Fibroblast of lung (primary cell): ENCODE results near the gene ITGA3.

ENCODE experiments used
- EZH2 ChIP-seq: IDR thresholded peaks from 2 replicates; pipeline ENCODE4 v1.5.1; 2012; ENCODE audit warnings: low read length, control low read depth, mild to moderate bottlenecking; ENCODE audit errors: missing control alignments
- TF ChIP-seq, protein P1 (sequence below), 2 donors: IDR thresholded peaks in 1 of 2; conservative IDR thresholded peaks in 1 of 2; 1 replicate in 1 of 2; 2 replicates in 1 of 2; pipeline ENCODE4 v1.5.1; 2011 to 2012; ENCODE audit warnings: low read length in 2 of 2, control low read depth in 1 of 2, inconsistent platforms in 1 of 2, low read depth in 1 of 2, mild to moderate bottlenecking in 1 of 2

- TF ChIP-seq, protein P1, sequence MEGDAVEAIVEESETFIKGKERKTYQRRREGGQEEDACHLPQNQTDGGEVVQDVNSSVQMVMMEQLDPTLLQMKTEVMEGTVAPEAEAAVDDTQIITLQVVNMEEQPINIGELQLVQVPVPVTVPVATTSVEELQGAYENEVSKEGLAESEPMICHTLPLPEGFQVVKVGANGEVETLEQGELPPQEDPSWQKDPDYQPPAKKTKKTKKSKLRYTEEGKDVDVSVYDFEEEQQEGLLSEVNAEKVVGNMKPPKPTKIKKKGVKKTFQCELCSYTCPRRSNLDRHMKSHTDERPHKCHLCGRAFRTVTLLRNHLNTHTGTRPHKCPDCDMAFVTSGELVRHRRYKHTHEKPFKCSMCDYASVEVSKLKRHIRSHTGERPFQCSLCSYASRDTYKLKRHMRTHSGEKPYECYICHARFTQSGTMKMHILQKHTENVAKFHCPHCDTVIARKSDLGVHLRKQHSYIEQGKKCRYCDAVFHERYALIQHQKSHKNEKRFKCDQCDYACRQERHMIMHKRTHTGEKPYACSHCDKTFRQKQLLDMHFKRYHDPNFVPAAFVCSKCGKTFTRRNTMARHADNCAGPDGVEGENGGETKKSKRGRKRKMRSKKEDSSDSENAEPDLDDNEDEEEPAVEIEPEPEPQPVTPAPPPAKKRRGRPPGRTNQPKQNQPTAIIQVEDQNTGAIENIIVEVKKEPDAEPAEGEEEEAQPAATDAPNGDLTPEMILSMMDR (conservative IDR thresholded peaks at IDR 0.05 in 1 of 2, IDR thresholded peaks at IDR 0.05 in 1 of 2; ENCODE audit: low read depth in 1 of 2, low read length in 2 of 2) = no peak
- TF ChIP-seq EZH2 = no peak
Observed at GRCh38 chr17:50080096-50080480, 24.2 kb downstream of the ITGA3 start.
